Mammary microvascular endothelial cell (primary cell): ENCODE results near the gene MTCP1. TPM values are rescaled to one million over a fixed set of nuclear protein-coding genes. Genes with fewer than 3 reads are reported as not detected.

ENCODE experiments used
- total RNA-seq: library from RNA; depleted of rRNA; stranded (reverse); fragments of >200 nt; gene quantifications from 2 replicates; pipeline ENCODE4 v1.2.3, GENCODE V29; 2015

MTCP1 gene, protein sequence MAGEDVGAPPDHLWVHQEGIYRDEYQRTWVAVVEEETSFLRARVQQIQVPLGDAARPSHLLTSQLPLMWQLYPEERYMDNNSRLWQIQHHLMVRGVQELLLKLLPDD
- 3.7 and 4.5 TPM in 2 replicates for total RNA-seq

DNA sequence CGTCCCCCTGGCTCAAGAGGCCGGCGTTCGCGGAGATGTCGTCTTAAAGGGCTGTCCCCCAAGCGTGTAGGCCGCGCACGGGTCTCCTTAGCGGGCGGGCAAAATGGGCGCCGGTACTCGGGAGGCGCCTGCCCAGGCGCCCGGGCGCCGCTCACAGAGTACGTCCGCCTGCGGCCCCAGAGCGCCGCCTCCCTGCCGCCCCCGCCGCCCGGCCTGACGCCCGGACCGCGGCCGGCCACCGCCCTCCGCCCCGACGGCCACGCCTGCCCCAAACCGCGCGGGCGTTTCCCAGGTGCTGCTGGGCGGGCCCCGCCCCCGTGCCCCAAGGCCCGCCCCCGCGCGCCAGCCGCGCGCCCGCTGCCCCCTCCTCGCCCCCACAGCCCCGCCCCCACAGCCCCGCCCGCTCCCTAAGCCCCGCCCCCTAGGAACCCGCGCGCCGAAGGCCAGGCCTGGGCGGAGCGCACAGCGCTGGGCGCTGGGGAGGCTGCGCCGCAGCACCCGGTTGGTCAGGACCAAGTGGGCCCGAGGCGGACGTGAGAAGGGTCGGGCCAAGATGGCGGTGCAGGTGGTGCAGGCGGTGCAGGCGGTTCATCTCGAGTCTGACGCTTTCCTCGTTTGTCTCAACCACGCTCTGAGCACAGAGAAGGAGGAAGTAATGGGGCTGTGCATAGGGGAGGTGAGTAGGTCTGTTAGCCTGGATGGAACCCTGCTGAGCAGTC, at the start of gene MTCP1, which contains the start of the genes BRCC3 and CMC4:
Gene MTCP1, minus strand, starts transcription at position 162 of the 719 bp plus-strand sequence. CDS start 5,126 bp downstream, outside the sequence.
Gene BRCC3, plus strand, starts transcription at position 534 of the 719 bp plus-strand sequence. Its CDS starts 20 bp downstream, at position 554.
Gene CMC4, minus strand, starts transcription at position 162 of the 719 bp plus-strand sequence. CDS start 7,113 bp downstream, outside the sequence.

DNA sequence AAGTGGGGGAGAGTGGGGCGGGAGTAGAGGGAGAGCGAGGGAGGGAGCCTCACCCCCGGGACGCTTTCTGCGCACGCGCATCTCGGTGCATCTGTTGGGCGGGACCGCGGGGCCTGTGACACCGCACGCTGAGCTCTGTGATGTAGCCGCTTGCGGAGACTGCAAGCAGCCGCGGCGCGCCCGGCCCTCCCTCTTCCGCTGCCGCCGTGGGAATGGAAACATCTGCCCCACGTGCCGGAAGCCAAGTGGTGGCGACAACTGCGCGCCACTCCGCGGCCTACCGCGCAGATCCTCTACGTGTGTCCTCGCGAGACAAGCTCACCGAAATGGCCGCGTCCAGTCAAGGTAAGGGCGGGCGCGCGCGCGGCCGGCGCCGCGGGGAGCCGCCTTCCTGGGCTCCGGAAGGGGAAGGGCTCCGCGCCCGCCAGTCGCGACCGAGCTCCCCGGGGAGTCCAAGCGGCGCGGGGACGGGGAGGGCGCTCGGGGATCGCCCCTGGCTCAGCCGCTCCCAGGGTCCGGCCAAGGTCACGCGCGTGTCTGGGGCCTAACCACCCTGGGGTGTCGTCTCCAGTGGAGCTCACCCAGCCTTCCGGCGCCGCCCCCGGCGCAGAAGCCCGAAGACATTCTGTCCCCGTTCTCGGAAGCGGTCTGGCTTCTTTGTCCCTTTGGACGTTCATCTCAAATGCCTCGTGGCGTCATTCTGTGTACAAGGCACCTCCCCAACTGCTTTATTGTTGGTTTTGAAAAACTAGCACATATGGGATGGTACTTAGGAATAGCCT, 44.0 kb downstream of the MTCP1 start, which contains the start of gene FUNDC2:
Gene FUNDC2, plus strand, starts transcription at position 118 of the 782 bp plus-strand sequence. Its CDS starts 95 bp downstream, at position 213.

DNA sequence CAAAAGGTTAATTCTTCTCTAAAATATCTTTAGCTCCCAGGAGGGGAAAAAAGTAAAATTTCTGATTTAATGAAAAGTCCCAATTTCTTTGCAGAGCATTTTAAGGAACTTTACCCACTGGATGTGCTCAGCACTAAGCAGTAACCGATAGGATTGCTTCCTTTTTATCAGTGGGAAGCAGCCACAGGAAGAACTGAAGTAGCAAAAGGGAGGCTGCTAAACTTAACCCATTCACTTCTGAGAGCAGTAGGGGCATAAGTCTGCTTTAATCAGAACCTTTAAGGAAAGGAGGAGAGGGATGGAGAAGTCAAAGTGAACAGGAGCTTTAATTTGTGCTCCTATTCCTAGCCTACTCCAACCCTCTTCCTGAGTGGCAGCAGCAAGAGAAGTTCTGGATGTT, 48.4 kb downstream of the MTCP1 start, which contains the start of gene F8:
Gene F8, minus strand, starts transcription at position 139 of the 400 bp plus-strand sequence. CDS start 171 bp downstream, outside the sequence.

Other genes starting within 250 kb of the MTCP1 start
- gene SMIM9, start 236.5 kb downstream of the MTCP1 start, total RNA-seq, result not detected in 2 replicates
- 4.9 and 6.1 TPM in 2 replicates for gene F8A1, start 184.8 kb downstream of the MTCP1 start, total RNA-seq
- gene F8, start 48.4 kb downstream of the MTCP1 start, total RNA-seq, result 2.1 and 3.1 TPM in 2 replicates
- gene FUNDC2, start 44.3 kb downstream of the MTCP1 start, total RNA-seq, result 35.7 and 66.9 TPM in 2 replicates
- 17.3 and 22.8 TPM in 2 replicates for gene CMC4, start within 50 bp of the MTCP1 start, total RNA-seq
- gene BRCC3, start 372 bp upstream of the MTCP1 start, total RNA-seq, result 13.9 and 14.5 TPM in 2 replicates
- gene VBP1, start 145.3 kb upstream of the MTCP1 start, total RNA-seq, result 60.2 and 85.3 TPM in 2 replicates
- gene RAB39B, start 193.4 kb upstream of the MTCP1 start, total RNA-seq, result 0.05 TPM in 1 of 2 replicates, not detected in the other